HG03064 (cell line): Measurements from ENCODE around the gene CHN1.
A peak's percentile ranks its signal among the peaks of the same experiment; 100 is the strongest.

ENCODE experiments used
- ATAC-seq: cut with Tn5 transposase; IDR thresholded peaks from one replicate; pipeline ENCODE4 v1.9.1; 2021; ENCODE audit warnings: low read depth; ENCODE audit not compliant: unreplicated experiment

Gene CHN1

DNA sequence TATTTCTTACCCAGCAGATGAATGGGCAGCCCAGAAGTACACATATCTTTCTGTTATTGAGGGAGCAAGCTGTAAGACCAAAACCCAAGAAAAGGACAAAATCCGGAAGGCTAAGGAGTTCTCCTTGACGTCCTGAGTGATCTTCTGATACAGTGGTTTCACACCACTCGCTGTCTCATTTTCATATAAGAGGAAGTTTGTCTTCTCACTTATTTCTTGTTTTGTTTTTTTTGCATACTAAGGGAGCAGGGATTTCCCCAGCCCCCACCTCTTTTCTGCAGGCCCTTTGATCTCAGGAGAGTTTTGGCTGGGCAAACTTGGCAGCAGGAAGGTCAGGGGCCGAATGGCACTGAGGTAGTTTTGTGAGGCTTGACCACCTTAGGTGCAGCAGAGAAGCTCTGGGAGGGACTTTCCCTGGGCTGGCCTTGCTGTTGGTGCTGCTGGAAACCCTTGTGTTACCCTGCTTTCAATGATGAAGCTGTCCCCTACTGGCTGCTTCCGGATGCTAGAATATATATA is 254.2 kb downstream of the CHN1 start:
- ATAC-seq = peak; percentile 43

DNA sequence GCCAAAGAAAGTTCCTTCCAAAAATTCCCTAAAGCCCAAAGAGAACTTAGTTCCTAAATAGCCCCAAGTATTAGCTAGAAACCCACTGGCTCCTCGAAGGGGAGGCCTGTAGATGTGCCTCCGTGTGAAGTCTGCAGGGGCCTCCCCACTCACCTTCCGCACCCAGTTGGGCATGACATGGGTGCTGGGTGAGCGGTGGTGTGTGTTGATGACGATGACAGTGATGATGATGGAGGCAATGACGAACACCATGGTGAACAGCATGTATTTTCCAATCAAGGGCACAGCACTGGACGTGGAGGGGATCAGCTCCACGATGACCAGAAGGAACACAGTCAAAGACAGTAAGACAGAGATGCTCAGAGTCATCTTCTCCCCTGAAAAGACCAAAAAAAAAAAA is 255.4 kb downstream of the CHN1 start:
- ATAC-seq = no peak

DNA sequence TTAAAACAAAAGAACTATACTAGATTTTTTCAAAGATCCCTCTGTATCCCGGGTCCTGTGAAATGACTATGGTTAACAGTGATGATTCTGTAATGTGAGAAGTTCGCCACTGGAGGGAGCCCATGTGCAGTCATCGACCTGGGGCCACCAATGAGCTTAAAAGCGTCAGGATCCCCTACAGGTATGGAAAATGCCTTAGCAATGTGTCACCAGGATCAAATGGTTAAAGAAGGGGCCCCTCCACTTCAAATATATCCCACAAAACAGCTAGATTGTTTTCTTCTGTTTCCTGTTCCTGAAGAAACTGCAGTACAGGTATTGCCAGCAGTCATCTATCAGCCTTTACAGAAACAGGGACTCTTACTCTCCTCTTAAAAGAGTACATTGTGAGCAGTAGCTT is 256.2 kb downstream of the CHN1 start:
- ATAC-seq = no peak
